NB4 (cell line): ENCODE results near the gene CEP76.

Experiments
- DNase-seq: peaks from one replicate; pipeline ENCODE4 v3.0.0; 2010; ENCODE audit warnings: low read depth
- H3K4me3 ChIP-seq: one replicate; pipeline ENCODE4 v1.5.1; 2011; ENCODE audit warnings: mild to moderate bottlenecking, low read depth, low read length, moderate library complexity
- MYC ChIP-seq: IDR thresholded peaks from 2 replicates; pipeline ENCODE4 v1.6.1; 2011; ENCODE audit warnings: low read depth, low read length
- POLR2A ChIP-seq: IDR thresholded peaks from 2 replicates; pipeline ENCODE4 v1.6.1; 2011; ENCODE audit warnings: mild to moderate bottlenecking; ENCODE audit not compliant: insufficient read length; ENCODE audit errors: extremely low read depth
- TF ChIP-seq, protein P1 (sequence below): IDR thresholded peaks from 2 replicates; pipeline ENCODE4 v1.6.1; 2011; ENCODE audit warnings: low read depth, low read length
- TF ChIP-seq, protein P2 (sequence below): IDR thresholded peaks from one replicate; pipeline ENCODE4 v1.5.1; 2012; ENCODE audit warnings: low read depth, low read length

CEP76 gene

DNA sequence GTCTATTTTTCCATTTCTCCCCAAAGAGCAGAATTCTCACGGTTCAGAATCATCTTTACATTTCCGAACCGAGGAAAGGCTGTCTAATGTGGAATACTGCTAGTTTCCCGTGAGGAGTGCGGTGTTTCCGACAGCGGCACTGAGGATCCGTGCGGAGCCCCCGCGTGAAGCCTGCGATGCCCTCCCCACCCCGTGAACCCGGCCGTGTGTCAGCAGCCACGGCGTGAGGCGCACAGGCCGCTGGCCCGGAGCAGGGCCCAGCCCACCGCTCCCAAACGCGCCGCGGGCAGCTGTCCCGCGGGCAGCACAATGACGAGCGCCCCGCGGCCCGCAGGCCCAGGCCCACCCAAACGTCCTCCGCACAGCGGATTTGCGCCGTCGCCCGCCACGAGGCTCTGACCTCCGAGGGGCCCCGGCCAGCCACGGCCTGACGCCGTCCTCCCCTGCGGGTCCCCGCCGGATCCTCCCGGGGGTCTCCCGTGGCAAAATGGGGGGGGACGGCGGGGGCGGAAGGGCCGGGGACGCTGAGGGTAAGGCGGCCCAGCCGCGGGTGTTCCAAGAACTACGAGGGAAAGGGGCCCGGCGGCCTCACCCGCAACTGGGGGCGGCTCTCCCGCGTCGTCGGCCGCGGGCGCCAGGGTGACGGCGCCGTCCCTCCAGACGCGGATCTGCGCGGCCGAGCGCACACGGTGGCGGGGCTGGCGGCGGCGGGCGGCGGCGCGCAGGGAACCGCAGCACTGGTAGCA is 45.4 kb downstream of the CEP76 start:
- TF ChIP-seq, protein P1, sequence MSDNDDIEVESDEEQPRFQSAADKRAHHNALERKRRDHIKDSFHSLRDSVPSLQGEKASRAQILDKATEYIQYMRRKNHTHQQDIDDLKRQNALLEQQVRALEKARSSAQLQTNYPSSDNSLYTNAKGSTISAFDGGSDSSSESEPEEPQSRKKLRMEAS, result no peak
- TF ChIP-seq, protein P2, sequence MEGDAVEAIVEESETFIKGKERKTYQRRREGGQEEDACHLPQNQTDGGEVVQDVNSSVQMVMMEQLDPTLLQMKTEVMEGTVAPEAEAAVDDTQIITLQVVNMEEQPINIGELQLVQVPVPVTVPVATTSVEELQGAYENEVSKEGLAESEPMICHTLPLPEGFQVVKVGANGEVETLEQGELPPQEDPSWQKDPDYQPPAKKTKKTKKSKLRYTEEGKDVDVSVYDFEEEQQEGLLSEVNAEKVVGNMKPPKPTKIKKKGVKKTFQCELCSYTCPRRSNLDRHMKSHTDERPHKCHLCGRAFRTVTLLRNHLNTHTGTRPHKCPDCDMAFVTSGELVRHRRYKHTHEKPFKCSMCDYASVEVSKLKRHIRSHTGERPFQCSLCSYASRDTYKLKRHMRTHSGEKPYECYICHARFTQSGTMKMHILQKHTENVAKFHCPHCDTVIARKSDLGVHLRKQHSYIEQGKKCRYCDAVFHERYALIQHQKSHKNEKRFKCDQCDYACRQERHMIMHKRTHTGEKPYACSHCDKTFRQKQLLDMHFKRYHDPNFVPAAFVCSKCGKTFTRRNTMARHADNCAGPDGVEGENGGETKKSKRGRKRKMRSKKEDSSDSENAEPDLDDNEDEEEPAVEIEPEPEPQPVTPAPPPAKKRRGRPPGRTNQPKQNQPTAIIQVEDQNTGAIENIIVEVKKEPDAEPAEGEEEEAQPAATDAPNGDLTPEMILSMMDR, result no peak
- TF ChIP-seq POLR2A (no peak), MYC (no peak)
- peak overlapping the region; percentile 74 for H3K4me3 ChIP-seq
- DNase-seq, result peak; percentile 59

DNA sequence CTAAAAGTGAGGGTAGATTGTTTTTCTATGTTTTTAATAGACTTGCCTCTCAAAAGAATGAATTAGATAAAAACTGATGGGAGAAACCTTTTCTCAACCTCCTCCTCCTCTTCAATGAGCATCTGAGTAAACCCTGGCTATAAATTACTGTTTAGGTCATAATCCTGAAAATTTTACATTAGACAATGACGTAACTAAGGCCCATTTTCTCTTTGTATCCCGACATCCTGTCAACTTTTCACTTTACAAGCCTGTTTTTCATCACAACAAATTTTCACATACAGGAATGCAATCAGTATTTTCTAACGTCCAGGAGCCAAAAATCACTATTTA is 46.0 kb downstream of the CEP76 start:
- H3K4me3 ChIP-seq, result peak overlapping the region; percentile 74
- DNase-seq, result no peak

DNA sequence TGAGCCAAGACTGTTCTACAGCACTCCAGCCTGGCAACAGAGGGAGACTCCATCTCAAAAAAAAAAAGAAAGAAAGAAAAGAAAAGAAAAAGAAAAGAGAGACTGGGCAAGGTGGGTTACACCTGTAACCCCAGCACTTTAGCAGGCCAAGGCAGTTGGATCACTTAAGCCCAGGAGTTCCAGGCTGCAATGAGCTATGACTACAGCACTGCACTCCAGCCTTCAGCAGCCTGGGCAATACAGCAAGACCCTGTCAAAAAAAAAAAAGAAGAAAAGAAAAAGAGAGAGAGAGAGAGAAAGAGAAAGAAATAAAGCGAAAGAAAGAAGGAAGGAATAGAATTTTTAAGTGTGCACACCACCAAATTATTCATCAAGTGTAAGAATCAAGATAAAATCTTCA is 47.6 kb downstream of the CEP76 start:
- no peak overlapping the region for H3K4me3 ChIP-seq
- DNase-seq, result no peak

More for the DNA sequence above, 46.0 kb downstream of the CEP76 start:
- TF ChIP-seq MYC (no peak), POLR2A (no peak)
- TF ChIP-seq, protein P1, result no peak
- TF ChIP-seq, protein P2, result no peak

DNA sequence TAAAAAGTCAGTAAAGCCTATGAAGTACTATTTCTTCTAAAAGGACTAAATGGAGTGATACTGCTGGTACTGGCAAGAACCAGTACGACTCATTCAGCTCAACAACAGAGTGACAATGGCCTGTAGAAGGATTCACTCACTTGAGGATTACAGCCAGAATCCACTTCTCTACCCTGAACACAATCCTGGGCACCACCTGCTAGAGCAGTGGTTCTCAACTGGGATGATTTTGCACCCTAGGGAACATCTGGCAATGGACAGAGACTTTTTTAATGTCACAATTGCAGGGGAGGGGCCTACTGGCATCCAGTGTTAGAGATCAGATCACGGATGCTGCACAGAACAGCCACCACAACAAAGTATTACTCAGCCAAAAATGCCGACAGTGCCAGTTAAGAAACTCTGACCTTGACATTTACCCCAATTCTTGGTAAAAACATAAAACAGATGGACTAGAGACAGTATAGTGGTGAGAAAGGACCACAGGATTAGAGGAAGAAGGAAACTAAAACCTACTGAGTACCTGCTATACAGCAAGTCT is 49.6 kb downstream of the CEP76 start:
- peak; percentile 52 for DNase-seq
- no peak overlapping the region for H3K4me3 ChIP-seq

More for the DNA sequence above, 47.6 kb downstream of the CEP76 start:
- TF ChIP-seq, protein P2, result no peak
- TF ChIP-seq, protein P1, result no peak
- TF ChIP-seq POLR2A, result no peak
- no peak for TF ChIP-seq MYC

DNA sequence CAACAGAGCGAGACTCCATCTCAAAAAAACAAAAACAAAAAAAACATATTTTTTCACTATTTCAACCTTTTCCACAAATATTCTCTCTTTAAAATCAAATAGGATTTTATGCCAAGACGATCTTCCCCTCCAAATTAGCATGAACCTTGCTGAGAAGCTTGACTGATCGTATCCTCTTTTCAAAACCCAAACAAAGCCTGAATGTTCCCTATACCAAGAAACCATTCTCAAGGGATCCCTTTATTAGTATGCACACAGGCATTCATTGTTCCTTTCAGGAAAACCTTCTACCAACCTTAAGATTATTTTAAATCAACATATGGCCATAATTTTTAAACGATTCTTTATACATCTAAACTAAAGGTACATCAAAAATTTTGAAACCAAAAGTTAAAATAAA is 50.9 kb downstream of the CEP76 start:
- DNase-seq, result no peak
- H3K4me3 ChIP-seq, result no peak overlapping the region
- TF ChIP-seq POLR2A, result no peak
- TF ChIP-seq, protein P1, result no peak
- TF ChIP-seq, protein P2, result no peak
- no peak for TF ChIP-seq MYC

More for the DNA sequence above, 49.6 kb downstream of the CEP76 start:
- no peak for TF ChIP-seq MYC
- TF ChIP-seq, protein P1, result no peak
- TF ChIP-seq, protein P2, result no peak
- no peak for TF ChIP-seq POLR2A
